AG09319 (cell line): ENCODE data around the gene OR5H15.
"Not testable (repeated sequence)": the region's sequence is repeated elsewhere in the genome, so short reads cannot be mapped to it uniquely, and the experiment has no call there.

Source experiments
- DNase-seq: peaks from one replicate; pipeline ENCODE4 v3.0.0-alpha.2; 2010; ENCODE audit warnings: low read depth; ENCODE audit errors: extremely low read depth
- CTCF ChIP-seq: IDR thresholded peaks from 2 replicates; pipeline ENCODE4 v1.5.1; 2011; ENCODE audit warnings: low read depth, mild to moderate bottlenecking, inconsistent platforms, low read length, moderate library complexity

Gene OR5H15

GRCh38 chr3:98166396-98166795, at the start of gene OR5H15:
OR5H15 (plus strand) TSS chr3:98166696; CDS start chr3:98168700, 2,004 bp downstream.
- TF ChIP-seq CTCF, result no peak
- no peak for DNase-seq

GRCh38 chr3:98130421-98130820, 36.1 kb upstream of the OR5H15 start, which contains the start of gene OR5H1:
OR5H1 (plus strand) TSS chr3:98130721; CDS start chr3:98132698, 1,977 bp downstream.
- no peak for DNase-seq
- no peak for TF ChIP-seq CTCF

- no peak for DNase-seq
- no peak for TF ChIP-seq CTCF
Measured at GRCh38 chr3:98136631-98137030, 29.9 kb upstream of the OR5H15 start.

GRCh38 chr3:98137826-98138557, 28.5 kb upstream of the OR5H15 start:
- DNase-seq, result not testable (repeated sequence)

GRCh38 chr3:98140531-98140930, 26.0 kb upstream of the OR5H15 start:
- DNase-seq, result no peak
- no peak for TF ChIP-seq CTCF

GRCh38 chr3:98147179-98147578, 19.3 kb upstream of the OR5H15 start, which contains the start of gene OR5H14:
OR5H14 (plus strand) TSS chr3:98147479; CDS start chr3:98149386, 1,907 bp downstream.
- DNase-seq, result no peak
- no peak for TF ChIP-seq CTCF

- TF ChIP-seq CTCF, result no peak
- no peak for DNase-seq
Measured at GRCh38 chr3:98148751-98149150, 17.7 kb upstream of the OR5H15 start.

GRCh38 chr3:98149456-98149855, 17.0 kb upstream of the OR5H15 start:
- not testable (repeated sequence) for DNase-seq
